A673 (cell line): Measurements from ENCODE around the gene ATP5F1D.
"Not testable (repeated sequence)": the region's sequence is repeated elsewhere in the genome, so short reads cannot be mapped to it uniquely, and the experiment has no call there.

Experiments used
- CTCF ChIP-seq: fragments of 300-800, 200-600 bp; sonication (generic); conservative IDR thresholded peaks from 2 replicates; pipeline ENCODE4 v1.5.1; 2017; ENCODE audit warnings: low read depth, mild to moderate bottlenecking, antibody characterized with exemption, low read length, moderate library complexity, mixed read lengths
- EZH2 ChIP-seq: fragments of 200-600 bp; sonication (generic); IDR thresholded peaks from 2 replicates; pipeline ENCODE4 v1.6.1; 2017; ENCODE audit warnings: borderline replicate concordance, low read depth, mild to moderate bottlenecking, mixed read lengths, antibody characterized with exemption, low read length; ENCODE audit not compliant: poor library complexity, severe bottlenecking

- not testable (repeated sequence) for TF ChIP-seq EZH2, CTCF
Measured at GRCh38 chr19:1246265-1247087, 4.9 kb downstream of the ATP5F1D start.
